CD4-positive, alpha-beta T cell treated with Interleukin-4 for 1 hour (primary cell): ENCODE results near the gene SMKR1.
"Not testable (repeated sequence)": the region's sequence is repeated elsewhere in the genome, so short reads cannot be mapped to it uniquely, and the experiment has no call there.

Experiments
- DNase-seq, 2 donors: peaks; one replicate each; pipeline ENCODE4 v3.0.0-alpha.2; 2020 to 2022

Gene SMKR1

GRCh38 chr7:129530795-129531391, 28.6 kb downstream of the SMKR1 start:
- DNase-seq: no peak

- DNase-seq: no peak
Measured at GRCh38 chr7:129531721-129532120, 29.4 kb downstream of the SMKR1 start.

GRCh38 chr7:129532375-129532774, 30.0 kb downstream of the SMKR1 start:
- DNase-seq: no peak

GRCh38 chr7:129534558-129535274, 32.4 kb downstream of the SMKR1 start:
- DNase-seq: not testable (repeated sequence)

GRCh38 chr7:129535896-129536295, 33.6 kb downstream of the SMKR1 start:
- DNase-seq: peak; percentile 22 to 44

- DNase-seq: no peak
Measured at GRCh38 chr7:129536323-129536722, 34.0 kb downstream of the SMKR1 start.

GRCh38 chr7:129538790-129539189, 36.5 kb downstream of the SMKR1 start:
- DNase-seq: no peak

GRCh38 chr7:129540340-129540739, 38.0 kb downstream of the SMKR1 start:
- no peak for DNase-seq

GRCh38 chr7:129544700-129545099, 42.4 kb downstream of the SMKR1 start:
- DNase-seq: no peak

- no peak for DNase-seq
Measured at GRCh38 chr7:129550693-129551360, 48.5 kb downstream of the SMKR1 start.

- peak; percentile 51 to 52 for DNase-seq
Measured at GRCh38 chr7:129553899-129554461, 51.6 kb downstream of the SMKR1 start.

- no peak for DNase-seq
Measured at GRCh38 chr7:129556607-129557133, 54.3 kb downstream of the SMKR1 start.

GRCh38 chr7:129557686-129558481, 55.6 kb downstream of the SMKR1 start:
- no peak for DNase-seq

GRCh38 chr7:129559564-129559963, 57.2 kb downstream of the SMKR1 start:
- DNase-seq: no peak

- DNase-seq: no peak
Measured at GRCh38 chr7:129560831-129561230, 58.5 kb downstream of the SMKR1 start.

GRCh38 chr7:129561677-129562359, 59.5 kb downstream of the SMKR1 start:
- DNase-seq: no peak
